ENCODE data around the gene KIFC1. TPM values are rescaled to one million over a fixed set of nuclear protein-coding genes. Genes with fewer than 3 reads are reported as not detected.

Gene KIFC1
- polyA plus RNA-seq, 1 of the 3 experiments (the other 2 are of a cell fraction) = 35.9 TPM

DNA sequence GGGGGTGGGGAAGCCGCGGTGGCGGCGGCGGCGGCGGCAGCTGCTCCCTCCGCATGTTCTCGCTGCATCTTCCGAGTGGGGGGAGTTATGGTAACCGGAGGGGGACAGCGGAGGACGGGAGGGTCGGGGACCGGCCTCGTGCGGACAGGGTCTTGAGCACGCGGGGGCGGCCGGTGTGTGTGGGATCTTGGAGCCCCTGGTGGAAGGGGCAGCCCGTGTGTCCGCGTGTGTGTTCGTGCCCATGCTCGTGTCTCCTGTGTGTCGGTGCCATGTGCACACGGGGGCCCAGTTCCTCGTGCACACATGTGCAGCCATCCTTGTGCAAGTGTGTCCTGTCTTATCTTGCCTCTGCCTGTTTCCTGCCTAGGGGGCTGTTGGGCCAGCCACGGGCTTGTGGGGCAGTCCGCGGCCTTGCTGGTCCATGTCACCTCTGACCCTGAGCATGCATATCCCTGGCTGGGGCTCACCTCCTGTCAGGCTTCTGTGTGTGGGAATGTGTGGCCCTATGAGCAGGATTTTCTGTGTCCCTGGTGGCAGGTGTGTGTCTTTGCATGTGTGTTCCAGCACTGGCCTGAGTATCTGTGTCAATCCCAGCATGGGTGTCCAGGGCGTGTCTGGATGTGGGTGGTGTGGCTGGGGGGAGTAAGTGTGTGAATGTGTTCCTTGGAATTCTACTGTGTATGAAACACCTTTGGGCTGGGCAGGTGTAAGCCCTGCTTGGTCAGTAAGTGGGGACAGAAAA, 36.8 kb downstream of the KIFC1 start:
- Histone ChIP-seq H3K9me2 (no peaks in the 10 kb centered on the region), H3K27me3 (ENCODE audit: insufficient read depth) (no peaks in the 10 kb centered on the region), H4K20me1 (ENCODE audit: insufficient read depth) (no peaks in the 10 kb centered on the region; the same call in 1 of the 2 replicates), H3K27ac (ENCODE audit: low read depth in 2 of 2, low read length in 1 of 2) (peak overlapping the region; percentile 26 to 58; a peak in 3 of 4 replicates), H3K4me1 (ENCODE audit: control insufficient read depth in 1 of 2, insufficient read depth in 2 of 2, low read depth in 1 of 2, low read length in 1 of 2) (peaks cover 25 to 53% of the 10 kb centered on the region in 2 experiments), H3K9me3 (no peaks in the 10 kb centered on the region), H3K79me2 (ENCODE audit: insufficient read depth) (peaks cover 33% of the 10 kb centered on the region), H3K36me3 (replicated peaks in 1 of 2; ENCODE audit: control insufficient read depth in 1 of 2, insufficient read depth in 2 of 2, low read length in 1 of 2) (no peaks in the 10 kb centered on the region), H3K4me3 (ENCODE audit: low read depth in 2 of 2, low read length in 1 of 2) (peak overlapping the region; percentile 66 to 73), H3K9ac (no peak overlapping the region), H3K4me2 (peak overlapping the region; percentile 84), H3F3A (replicated peaks; ENCODE audit: insufficient read depth) (peaks cover 23% of the 10 kb centered on the region), H2AFZ (ENCODE audit: low read depth) (no peak overlapping the region)
- ChIA-PET POLR2A (no interaction called here), CTCF (interaction anchor here (0.7 to 1.6 kb wide), 5 partner anchors 9 to 54 kb away, joined by 3 to 12 read pairs (median 4); partner anchors contain the start of genes CUTA and SYNGAP1)
- TF ChIP-seq SIN3A (IDR thresholded peaks at IDR 0.05; ENCODE audit: borderline replicate concordance, low read depth, low read length) (0 out of 2 replicates have a peak, but pooled peaks have one; percentile 22), FOXJ3 (CRISPR knock-in tag; IDR thresholded peaks at IDR 0.05) (no peak), EZH2phosphoT487 (IDR thresholded peaks at IDR 0.05; ENCODE audit: borderline replicate concordance, low read depth) (no peak), RAD21 (IDR thresholded peaks at IDR 0.05; ENCODE audit: low read length) (0 out of 2 replicates have a peak, but pooled peaks have one; percentile 10), YY1 (IDR thresholded peaks at IDR 0.05; ENCODE audit: low read depth) (no peak), RFX5 (IDR thresholded peaks at IDR 0.05; ENCODE audit: low read length) (no peak), CTCF (IDR thresholded peaks at IDR 0.05) (peak; percentile 47), FOXM1 (IDR thresholded peaks at IDR 0.05; ENCODE audit: low read depth) (no peak), TEAD4 (IDR thresholded peaks at IDR 0.05; ENCODE audit: borderline replicate concordance, insufficient read depth) (no peak), MXI1 (IDR thresholded peaks at IDR 0.05; ENCODE audit: low read depth, low read length) (peak; percentile 85)
- TF ChIP-seq, protein P1, sequence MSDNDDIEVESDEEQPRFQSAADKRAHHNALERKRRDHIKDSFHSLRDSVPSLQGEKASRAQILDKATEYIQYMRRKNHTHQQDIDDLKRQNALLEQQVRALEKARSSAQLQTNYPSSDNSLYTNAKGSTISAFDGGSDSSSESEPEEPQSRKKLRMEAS (IDR thresholded peaks at IDR 0.05; ENCODE audit: low read depth) = peak; percentile 37; the same call in 1 of the 2 replicates
- 46% methylated on average over 2 of the region's 33 CpGs for WGBS (ENCODE audit: low lambda C conversion rate)
- DNase-seq = peak; percentile 71

- Histone ChIP-seq H3K27ac (ENCODE audit: low read depth in 2 of 2, low read length in 1 of 2) (peak overlapping the region; percentile 9 to 26; a peak in 2 of 4 replicates), H3K4me2 (peak overlapping the region; percentile 84), H4K20me1 (ENCODE audit: insufficient read depth) (no peaks in the 10 kb centered on the region; the same call in 1 of the 2 replicates), H3K79me2 (ENCODE audit: insufficient read depth) (peaks cover 33% of the 10 kb centered on the region), H3K4me1 (ENCODE audit: control insufficient read depth in 1 of 2, insufficient read depth in 2 of 2, low read depth in 1 of 2, low read length in 1 of 2) (peaks cover 25 to 53% of the 10 kb centered on the region in 2 experiments), H3K36me3 (replicated peaks in 1 of 2; ENCODE audit: control insufficient read depth in 1 of 2, insufficient read depth in 2 of 2, low read length in 1 of 2) (no peaks in the 10 kb centered on the region), H3K9me3 (no peaks in the 10 kb centered on the region), H2AFZ (ENCODE audit: low read depth) (no peak overlapping the region), H3K4me3 (ENCODE audit: low read depth in 2 of 2, low read length in 1 of 2) (peak overlapping the region in 1 of 2 experiments; percentile 66; a peak in 1 of 4 replicates), H3K27me3 (ENCODE audit: insufficient read depth) (no peaks in the 10 kb centered on the region), H3F3A (replicated peaks; ENCODE audit: insufficient read depth) (peaks cover 23% of the 10 kb centered on the region), H3K9me2 (no peaks in the 10 kb centered on the region), H3K9ac (no peak overlapping the region)
- ChIA-PET POLR2A (no interaction called here), CTCF (interaction anchor here (0.8 to 1.6 kb wide), 4 partner anchors 10 to 54 kb away, joined by 4 to 12 read pairs (median 5); partner anchors contain the start of genes CUTA and SYNGAP1)
- WGBS (ENCODE audit: low lambda C conversion rate) = 92% methylated on average over 5 of the region's 5 CpGs
- DNase-seq = no peak
- TF ChIP-seq, protein P2, sequence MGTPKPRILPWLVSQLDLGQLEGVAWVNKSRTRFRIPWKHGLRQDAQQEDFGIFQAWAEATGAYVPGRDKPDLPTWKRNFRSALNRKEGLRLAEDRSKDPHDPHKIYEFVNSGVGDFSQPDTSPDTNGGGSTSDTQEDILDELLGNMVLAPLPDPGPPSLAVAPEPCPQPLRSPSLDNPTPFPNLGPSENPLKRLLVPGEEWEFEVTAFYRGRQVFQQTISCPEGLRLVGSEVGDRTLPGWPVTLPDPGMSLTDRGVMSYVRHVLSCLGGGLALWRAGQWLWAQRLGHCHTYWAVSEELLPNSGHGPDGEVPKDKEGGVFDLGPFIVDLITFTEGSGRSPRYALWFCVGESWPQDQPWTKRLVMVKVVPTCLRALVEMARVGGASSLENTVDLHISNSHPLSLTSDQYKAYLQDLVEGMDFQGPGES (IDR thresholded peaks at IDR 0.05; ENCODE audit: low read depth, low read length) = no peak
- no peak for TF ChIP-seq TAF1 (IDR thresholded peaks at IDR 0.05; ENCODE audit: borderline replicate concordance, low read depth, low read length)
- no peak for TF ChIP-seq REST (IDR thresholded peaks at IDR 0.05; ENCODE audit: low read depth, low read length)
Measured at GRCh38 chr6:33428966-33429749, 37.5 kb downstream of the KIFC1 start.

Data from SK-N-SH (cell line).